ENCODE results near the gene N4BP2L2.

Gene N4BP2L2

GRCh38 chr13:32496599-32497160 lies 41.9 kb downstream of the N4BP2L2 start:
- in situ Hi-C loops (cut with HindIII; ENCODE audit: low sequenced_read_pairs), result no loop called here
- TF ChIP-seq, protein P1, sequence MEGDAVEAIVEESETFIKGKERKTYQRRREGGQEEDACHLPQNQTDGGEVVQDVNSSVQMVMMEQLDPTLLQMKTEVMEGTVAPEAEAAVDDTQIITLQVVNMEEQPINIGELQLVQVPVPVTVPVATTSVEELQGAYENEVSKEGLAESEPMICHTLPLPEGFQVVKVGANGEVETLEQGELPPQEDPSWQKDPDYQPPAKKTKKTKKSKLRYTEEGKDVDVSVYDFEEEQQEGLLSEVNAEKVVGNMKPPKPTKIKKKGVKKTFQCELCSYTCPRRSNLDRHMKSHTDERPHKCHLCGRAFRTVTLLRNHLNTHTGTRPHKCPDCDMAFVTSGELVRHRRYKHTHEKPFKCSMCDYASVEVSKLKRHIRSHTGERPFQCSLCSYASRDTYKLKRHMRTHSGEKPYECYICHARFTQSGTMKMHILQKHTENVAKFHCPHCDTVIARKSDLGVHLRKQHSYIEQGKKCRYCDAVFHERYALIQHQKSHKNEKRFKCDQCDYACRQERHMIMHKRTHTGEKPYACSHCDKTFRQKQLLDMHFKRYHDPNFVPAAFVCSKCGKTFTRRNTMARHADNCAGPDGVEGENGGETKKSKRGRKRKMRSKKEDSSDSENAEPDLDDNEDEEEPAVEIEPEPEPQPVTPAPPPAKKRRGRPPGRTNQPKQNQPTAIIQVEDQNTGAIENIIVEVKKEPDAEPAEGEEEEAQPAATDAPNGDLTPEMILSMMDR (IDR thresholded peaks at IDR 0.05; ENCODE audit: low read depth, low read length), result no peak
- DNase-seq (ENCODE audit: low read depth, low spot score), result no peak
- no peak overlapping the region for H3K4me3 ChIP-seq (ENCODE audit: low read depth, low read length)

GRCh38 chr13:32495841-32496240 lies 42.8 kb downstream of the N4BP2L2 start:
- TF ChIP-seq, protein P1 (IDR thresholded peaks at IDR 0.05; ENCODE audit: low read depth, low read length), result no peak
- in situ Hi-C loops (cut with HindIII; ENCODE audit: low sequenced_read_pairs), result no loop called here
- no peak for DNase-seq (ENCODE audit: low read depth, low spot score)

GRCh38 chr13:32495429-32495828 lies 43.2 kb downstream of the N4BP2L2 start:
- TF ChIP-seq, protein P1 (IDR thresholded peaks at IDR 0.05; ENCODE audit: low read depth, low read length), result no peak
- no peak for DNase-seq (ENCODE audit: low read depth, low spot score)
- no peak overlapping the region for H3K4me3 ChIP-seq (ENCODE audit: low read depth, low read length)
- in situ Hi-C loops (cut with HindIII; ENCODE audit: low sequenced_read_pairs), result no loop called here

More at GRCh38 chr13:32495841-32496240, 42.8 kb downstream of the N4BP2L2 start:
- H3K4me3 ChIP-seq (ENCODE audit: low read depth, low read length), result no peak overlapping the region

DNA sequence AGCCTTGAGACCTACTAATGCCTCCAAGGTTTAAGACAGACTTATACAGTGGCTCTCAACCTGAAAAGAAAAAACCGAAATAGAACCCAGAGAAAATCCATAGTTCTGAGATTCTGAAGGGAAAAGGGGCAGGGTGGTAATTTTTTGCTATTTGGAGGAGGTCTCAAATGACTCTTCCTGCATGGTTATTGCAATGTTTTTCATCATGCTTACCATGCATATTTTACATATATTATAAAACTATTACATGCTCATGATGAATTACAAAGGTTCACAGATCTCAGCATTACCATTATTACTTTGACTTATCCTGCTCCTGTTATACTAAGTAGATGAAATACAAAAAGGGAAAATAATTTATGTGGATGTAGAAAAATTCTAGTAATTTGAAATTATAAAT lies 47.6 kb downstream of the N4BP2L2 start:
- TF ChIP-seq, protein P1 (IDR thresholded peaks at IDR 0.05; ENCODE audit: low read depth, low read length), result no peak
- no peak overlapping the region for H3K4me3 ChIP-seq (ENCODE audit: low read depth, low read length)
- in situ Hi-C loops (cut with HindIII; ENCODE audit: low sequenced_read_pairs), result no loop called here
- no peak for DNase-seq (ENCODE audit: low read depth, low spot score)

DNA sequence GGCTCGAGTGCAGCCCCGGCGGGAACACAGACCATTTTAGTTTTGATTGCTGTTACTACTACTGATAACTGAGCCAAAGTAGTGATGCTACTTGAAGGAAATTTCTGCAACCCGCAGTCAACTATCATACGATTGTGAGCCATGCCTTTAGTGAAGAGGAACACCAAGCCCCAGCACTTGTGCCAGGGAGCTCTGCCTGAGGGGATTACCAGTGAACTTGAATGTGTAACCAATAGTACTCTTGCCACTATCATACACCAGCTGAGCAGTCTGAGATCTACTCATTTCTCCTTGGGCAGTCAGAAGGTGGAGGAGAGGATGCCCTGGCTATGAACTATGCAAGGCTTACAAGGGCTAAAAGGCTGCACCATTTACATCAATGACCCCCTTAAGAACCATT lies 61.7 kb downstream of the N4BP2L2 start:
- no peak for DNase-seq (ENCODE audit: low read depth, low spot score)
- TF ChIP-seq, protein P1 (IDR thresholded peaks at IDR 0.05; ENCODE audit: low read depth, low read length), result no peak
- H3K4me3 ChIP-seq (ENCODE audit: low read depth, low read length), result no peak overlapping the region
- in situ Hi-C loops (cut with HindIII; ENCODE audit: low sequenced_read_pairs), result no loop called here

DNA sequence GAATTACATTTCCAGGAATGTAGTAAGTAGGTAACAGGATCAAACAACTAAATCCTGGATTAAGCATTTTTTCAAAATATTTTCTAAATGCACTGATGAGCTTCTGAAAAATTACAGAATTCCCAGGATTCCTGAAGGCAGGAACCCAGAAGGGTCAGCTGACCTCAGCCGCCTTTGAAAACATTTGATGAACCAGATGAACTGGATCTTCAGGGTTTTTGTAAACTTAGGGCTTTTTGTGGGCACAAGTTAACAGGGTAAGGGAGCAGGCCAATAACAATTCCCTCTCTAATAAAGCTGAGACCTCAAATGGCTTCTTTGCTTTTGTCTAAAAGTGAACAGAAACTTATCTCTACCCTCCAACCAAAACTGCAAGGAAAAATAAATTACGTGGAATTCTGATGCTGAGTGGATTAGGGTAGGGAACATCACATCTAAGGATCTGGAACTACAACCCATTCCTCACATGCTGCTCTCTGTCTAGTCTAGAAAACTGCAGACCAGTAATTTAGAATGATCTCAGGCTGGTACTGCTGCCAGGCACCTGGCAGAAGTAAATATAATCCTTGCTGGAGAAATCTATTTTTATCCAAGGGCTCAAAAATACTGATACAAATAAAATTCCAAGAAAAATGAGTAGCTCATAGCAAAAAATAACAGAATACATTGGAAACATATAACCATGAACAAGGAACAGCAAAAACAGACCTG lies 62.4 kb downstream of the N4BP2L2 start:
- TF ChIP-seq, protein P1 (IDR thresholded peaks at IDR 0.05; ENCODE audit: low read depth, low read length), result no peak
- no peak overlapping the region for H3K4me3 ChIP-seq (ENCODE audit: low read depth, low read length)
- DNase-seq (ENCODE audit: low read depth, low spot score), result no peak
- in situ Hi-C loops (cut with HindIII; ENCODE audit: low sequenced_read_pairs), result no loop called here

All from astrocyte of the spinal cord (primary cell).